Skin of body (tissue), 2 donors: ENCODE measurements around the gene PRRT2. TPM values are rescaled to one million over a fixed set of nuclear protein-coding genes. Genes with fewer than 3 reads are reported as not detected.
"Not testable (repeated sequence)": the region's sequence is repeated elsewhere in the genome, so short reads cannot be mapped to it uniquely, and the experiment has no call there.

Source experiments
- DNase-seq: peaks from one replicate; lab custom pipeline; 2025; lab: John Stamatoyannopoulos, UW
- total RNA-seq: library from RNA; depleted of rRNA; stranded (reverse); fragments of >200 nt; gene quantifications from one replicate; pipeline ENCODE4 v1.2.3, GENCODE V29; 2014

Gene PRRT2
- total RNA-seq, 1 donor from 2014 or later = 3.6 TPM

GRCh38 chr16:29790949-29791844 is 20.8 kb upstream of the PRRT2 start:
- DNase-seq = no peak

DNA sequence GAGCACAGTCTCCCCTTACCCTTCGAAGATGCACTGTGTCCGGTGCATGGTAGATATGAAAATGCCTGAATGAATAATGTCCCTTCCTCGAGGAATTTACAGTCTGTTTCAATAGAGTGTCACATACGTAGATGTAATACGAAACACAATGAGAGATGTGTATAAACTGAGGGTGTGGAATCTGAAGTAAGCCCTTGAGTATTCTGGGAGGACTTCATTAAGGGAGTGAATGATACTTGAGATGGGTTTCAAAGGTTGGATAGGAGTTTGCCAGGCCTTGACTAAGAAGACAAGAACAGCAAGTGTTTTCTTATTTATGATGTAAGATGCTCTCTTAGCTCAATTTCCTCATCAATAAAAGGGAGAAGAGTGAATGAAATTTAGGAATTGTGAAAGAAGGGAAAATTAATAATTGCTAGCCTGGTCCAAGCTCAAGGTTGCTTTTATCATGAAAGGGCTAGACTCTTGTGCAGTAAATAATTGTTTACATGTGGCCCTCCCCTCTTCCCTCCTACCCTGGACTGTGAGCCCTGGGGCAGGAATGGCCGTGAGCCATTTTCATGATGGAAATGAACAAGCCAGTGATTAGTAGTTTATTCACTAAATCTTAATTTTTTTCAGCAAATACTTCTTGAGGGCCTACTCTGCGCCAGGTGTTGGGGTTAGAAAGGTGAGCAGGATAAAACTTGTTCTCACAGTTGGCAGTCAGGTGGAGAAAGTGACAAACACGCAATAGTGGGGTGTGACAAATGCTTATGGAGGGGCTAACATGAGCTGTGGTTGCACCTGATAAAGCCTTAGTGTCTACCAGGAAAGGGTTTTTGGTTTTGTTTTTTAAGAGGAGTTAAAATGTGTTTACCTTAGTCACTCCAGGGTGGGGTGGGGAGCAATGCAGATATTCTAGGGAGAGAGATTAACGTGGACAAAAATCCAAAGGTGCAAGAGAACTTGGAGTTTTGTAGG is 19.9 kb upstream of the PRRT2 start:
- no peak for DNase-seq

GRCh38 chr16:29793153-29793552 is 18.8 kb upstream of the PRRT2 start:
- DNase-seq = not testable (repeated sequence)

GRCh38 chr16:29794231-29794710 is 17.7 kb upstream of the PRRT2 start:
- DNase-seq = no peak

DNA sequence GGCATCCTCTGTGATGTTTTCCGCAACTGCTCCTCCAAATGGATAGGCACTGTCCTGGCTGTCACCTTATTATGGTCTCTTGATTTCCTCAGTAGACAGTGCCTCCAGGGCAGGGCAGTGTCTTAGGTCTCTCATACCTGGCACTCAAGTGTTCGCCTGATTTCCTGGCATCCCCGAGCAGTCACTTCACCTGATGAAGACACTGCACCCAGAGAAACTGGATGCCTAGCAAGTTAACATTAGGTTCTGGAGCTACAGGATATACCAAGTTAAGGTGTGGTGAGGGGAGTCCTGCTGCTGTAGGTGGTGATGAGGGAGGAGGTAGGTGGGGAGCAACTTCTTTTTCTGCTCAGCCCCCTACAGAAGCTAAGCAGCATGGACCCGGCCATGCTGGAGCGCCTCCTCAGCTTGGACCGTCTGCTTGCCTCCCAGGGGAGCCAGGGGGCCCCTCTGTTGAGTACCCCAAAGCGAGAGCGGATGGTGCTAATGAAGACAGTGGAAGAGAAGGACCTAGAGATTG is 9.5 kb upstream of the PRRT2 start:
- DNase-seq = no peak

DNA sequence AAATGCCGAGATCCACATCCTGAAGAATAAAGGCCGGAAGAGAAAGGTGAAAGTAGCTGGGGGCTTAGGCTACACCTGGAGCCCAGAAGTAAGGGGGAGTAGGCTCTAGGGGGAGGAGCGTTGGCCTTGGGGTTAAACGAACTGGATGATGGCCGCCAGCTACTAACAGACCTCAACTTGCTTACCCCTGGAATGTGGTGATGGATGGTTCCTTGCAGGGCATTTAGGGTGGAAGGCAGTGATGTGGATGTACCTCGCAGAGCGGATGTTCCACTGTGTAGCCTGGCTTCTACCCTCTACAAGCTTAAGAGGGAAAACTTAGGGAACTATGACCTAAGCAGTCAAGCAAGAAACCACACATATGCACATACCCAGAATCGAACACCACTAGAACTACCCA is 8.0 kb upstream of the PRRT2 start:
- DNase-seq = no peak

DNA sequence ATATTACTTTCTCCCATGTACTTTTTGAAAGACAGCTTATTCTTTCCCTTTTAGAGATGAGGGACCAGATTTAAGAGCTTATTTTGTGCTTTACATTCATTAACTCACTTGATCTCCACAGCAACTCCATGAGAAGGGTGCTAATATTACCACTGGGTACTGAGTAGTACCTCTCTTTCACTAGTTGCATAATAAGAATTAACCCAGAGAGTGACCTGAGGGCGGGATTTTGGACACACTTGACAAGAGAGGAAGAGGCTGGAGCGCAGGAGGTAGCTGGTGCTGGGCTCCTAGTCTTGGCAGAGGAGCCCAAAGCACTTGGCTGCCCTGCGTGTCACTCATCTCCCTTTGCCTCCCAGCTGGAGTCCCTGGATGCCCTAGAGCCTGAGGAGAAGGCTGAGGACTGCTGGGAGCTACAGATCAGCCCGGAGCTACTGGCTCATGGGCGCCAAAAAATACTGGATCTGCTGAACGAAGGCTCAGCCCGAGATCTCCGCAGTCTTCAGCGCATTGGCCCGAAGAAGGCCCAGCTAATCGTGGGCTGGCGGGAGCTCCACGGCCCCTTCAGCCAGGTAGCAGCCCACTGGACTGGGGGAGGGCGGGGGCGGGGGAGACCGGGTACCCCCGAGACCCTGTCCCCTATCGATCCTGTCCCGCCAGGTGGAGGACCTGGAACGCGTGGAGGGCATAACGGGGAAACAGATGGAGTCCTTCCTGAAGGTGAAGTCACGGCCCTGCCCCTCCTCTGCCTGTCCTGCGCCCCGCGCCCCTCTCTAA is 7.3 kb upstream of the PRRT2 start:
- no peak for DNase-seq

GRCh38 chr16:29805232-29806098 is 6.5 kb upstream of the PRRT2 start:
- DNase-seq = peak; percentile 99

DNA sequence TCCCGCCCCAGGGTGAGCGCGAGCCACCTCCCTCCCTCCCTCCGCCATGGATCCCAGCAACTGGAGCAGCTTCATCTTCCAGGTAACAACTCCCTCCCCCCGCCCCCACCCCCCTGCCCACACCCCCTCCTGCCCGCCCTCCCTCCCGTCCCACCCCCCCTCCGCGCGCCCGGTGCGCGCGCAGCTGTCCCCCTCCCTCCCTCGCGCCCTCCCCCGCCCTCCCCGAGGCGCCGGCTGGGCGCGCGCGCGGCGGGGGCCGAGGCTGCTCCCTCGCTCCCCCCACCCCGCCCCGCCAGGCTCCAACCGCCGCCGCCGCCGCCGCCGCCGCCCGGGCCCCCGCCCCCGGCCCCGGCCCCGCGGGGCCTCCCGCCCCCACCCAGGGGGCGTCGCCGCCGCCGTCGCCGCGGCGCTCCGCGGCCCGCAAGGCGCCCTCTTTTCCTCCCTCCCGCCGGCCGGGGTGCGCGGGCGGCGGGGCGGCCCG is 5.9 kb upstream of the PRRT2 start, which contains the start of gene MAZ:
TSS of gene MAZ (plus strand) at position 431 of the 481 bp plus-strand sequence. CDS start 173 bp downstream, outside the sequence.
- DNase-seq = peak; percentile 98

- DNase-seq = no peak
These were observed 5.2 kb upstream of the PRRT2 start for GRCh38 chr16:29806641-29807425.

- DNase-seq = peak; percentile 92
These were observed 4.4 kb upstream of the PRRT2 start for GRCh38 chr16:29807426-29808218.

DNA sequence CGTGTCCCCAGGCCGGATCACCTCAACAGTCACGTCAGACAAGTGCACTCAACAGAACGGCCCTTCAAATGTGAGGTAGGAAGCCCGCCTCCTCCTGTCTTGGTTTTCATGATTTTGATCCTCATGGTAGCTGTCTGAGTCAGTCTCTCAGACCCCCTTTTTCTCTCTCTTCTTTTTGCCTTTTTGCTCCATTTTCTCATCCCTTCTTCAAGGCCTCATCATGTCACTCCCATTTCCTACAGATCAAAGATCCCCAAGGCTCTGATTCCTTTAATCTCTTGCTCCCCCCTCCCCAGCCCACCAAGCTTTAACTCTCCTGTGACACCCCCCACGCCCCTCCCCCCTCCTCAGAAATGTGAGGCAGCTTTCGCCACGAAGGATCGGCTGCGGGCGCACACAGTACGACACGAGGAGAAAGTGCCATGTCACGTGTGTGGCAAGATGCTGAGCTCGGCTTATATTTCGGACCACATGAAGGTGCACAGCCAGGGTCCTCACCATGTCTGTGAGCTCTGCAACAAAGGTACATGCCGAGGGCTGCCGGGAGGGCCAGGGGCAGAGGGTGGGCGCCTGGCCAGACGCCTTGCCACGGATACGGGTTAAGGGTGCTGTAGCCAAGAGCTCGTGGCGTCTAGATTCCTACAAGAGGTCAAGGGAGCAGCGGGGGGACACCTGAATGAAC is 3.6 kb upstream of the PRRT2 start:
- DNase-seq = no peak

- DNase-seq = no peak
These were observed 2.8 kb upstream of the PRRT2 start for GRCh38 chr16:29809031-29809747.

GRCh38 chr16:29809850-29810698 is 1.9 kb upstream of the PRRT2 start:
- DNase-seq = no peak

DNA sequence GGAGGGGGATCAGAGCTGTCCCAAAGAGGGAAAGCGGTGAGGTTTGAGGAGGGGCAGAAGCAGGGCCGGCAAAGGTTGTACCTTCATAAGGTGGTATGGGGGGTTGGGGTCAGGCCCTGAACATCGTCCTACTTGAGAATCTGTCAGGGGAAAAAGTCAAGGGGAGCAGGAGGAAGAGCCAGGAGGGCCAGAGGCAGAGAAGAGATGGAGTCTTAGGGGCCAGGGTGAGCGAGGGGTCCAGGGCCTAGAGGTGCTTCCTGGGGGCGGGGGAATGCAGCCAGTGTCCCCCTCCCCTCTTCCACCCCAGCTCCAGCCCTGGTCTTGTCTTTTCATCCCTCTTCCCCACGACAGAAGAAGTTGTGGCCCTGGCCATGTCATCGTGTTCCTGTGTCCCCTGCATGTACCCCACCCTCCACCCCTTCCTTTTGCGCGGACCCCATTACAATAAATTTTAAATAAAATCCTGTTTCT is 1.3 kb upstream of the PRRT2 start:
- DNase-seq = no peak
